Mucosa of gallbladder (tissue), 1 donor: Measurements from ENCODE around the gene TAP2. TPM values are rescaled to one million over a fixed set of nuclear protein-coding genes. Genes with fewer than 3 reads are reported as not detected.
A peak's percentile ranks its signal among the peaks of the same experiment; 100 is the strongest.
"Not testable (repeated sequence)": the region's sequence is repeated elsewhere in the genome, so short reads cannot be mapped to it uniquely, and the experiment has no call there.

Experiments
- DNase-seq: peaks from one replicate; pipeline ENCODE4 v3.0.0-alpha.2; 2020; ENCODE audit warnings: low spot score
- total RNA-seq: library from RNA; stranded (reverse); gene quantifications from one replicate; pipeline ENCODE4 v1.2.1, GENCODE V29; 2021
- donor health status: DM: no; HTN: no; CAD: no.

TAP2 gene
- 40.4 TPM for total RNA-seq

DNA sequence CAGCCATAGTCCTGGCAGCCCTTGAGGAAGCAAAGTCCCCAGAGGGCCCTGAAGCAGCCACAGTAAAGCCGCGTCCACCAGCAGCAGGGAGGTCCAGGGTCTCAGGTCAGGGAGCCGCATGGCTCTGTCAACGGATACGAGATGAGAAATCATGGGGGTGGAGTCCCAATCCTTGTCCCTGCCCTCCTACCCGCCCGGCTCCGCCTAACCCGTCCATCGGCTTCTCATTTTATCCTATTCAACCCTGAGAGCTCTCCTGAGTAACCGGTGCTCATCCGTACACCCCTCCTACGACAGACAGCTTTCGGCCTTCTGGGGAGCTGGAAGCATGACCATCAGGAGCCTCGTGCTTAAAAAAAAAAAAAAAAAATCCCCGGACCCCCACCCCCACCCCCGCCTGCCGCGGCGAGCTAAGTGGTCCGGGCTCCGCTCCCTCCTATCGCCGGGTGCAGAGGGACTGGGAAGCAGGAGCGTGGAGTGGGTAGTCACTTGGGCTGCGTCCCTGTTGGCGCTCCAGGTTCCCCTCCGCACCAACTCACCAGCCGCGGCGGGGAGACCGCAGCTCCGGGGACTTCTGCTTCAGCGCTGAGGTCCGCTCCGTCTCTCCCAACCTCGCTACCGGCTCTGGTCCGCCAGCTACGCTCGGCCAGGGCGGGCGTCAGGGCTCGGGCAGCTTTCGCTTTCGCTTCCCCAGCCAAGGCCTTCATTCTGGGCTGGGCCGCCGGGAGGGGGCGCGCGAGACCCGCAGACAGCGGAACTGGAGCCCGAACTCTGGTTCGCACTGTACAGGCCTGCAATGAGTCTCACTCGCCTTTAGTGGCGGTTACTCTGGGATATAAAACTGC lies at the start of gene TAP2:
TSS of gene TAP2 (minus strand) at position 626 of the 845 bp plus-strand sequence. CDS start at position 120, 506 bp downstream.
- peak; percentile 97 for DNase-seq

- DNase-seq: no peak
Measured at GRCh38 chr6:32887616-32888015, 49.1 kb upstream of the TAP2 start.

GRCh38 chr6:32886681-32887383 lies 48.3 kb upstream of the TAP2 start:
- no peak for DNase-seq

DNA sequence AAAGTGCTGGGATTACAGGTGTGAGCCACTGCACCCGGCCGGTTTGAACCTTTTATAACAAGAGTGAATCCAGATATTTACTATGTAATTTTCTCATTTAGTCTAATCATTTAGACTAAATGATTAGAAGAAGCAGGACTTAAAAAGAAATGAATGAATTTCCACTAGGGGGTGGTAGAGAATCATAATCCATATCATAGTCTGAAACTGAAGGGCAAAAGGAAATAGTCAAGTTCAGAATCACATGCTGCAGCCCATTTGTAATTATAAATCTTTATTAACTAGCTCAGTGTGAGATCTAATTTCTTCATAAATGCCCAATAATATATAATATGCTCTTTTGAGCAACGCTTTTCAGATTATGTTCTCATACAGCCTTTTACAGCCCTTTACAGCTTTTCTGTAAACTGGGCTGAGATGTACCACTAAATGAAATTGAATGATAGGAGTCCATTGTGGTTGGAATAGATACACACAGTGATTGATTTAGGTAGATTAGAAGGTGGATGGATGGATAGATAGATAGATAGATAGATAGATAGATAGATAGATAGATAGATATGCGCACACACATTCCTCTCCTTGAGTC lies 47.3 kb upstream of the TAP2 start:
- no peak for DNase-seq

- no peak for DNase-seq
Measured at GRCh38 chr6:32883789-32884188, 45.2 kb upstream of the TAP2 start.

DNA sequence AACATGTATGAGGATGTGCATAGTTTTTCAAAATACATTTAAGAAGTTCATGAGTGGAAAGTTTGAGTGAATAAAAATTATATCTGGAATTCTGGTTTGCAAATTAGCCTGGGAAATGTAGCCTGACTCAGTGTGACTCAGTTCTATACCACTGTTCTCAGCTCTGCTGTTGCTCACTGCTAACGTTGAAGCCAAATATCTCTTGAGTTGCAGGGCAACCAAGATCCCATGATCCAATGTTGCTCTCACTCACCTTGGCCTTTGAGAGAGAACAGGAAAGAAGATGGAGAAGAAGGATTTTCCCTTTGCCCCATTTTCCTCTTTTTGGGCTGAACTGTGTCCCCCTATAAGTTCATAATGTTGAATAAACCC lies 44.3 kb upstream of the TAP2 start:
- DNase-seq: no peak

DNA sequence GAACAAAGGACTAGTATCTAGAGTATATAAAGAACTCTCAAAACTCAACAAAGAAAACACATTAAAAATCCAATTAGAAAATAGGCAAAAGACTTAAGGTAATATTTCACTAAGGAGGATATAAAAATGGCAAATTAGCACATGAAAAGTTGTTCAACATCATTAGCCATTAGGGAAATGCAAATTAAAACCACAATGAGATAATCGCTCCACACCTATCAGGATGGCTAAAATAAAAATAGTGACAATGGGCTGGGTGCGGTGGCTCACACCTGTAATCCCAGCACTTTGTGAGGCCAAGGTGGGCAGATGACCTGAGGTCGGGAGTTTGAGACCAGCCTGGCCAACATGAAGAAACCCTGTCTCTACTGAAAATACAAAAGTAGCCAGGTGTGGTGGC lies 42.4 kb upstream of the TAP2 start:
- not testable (repeated sequence) for DNase-seq

DNA sequence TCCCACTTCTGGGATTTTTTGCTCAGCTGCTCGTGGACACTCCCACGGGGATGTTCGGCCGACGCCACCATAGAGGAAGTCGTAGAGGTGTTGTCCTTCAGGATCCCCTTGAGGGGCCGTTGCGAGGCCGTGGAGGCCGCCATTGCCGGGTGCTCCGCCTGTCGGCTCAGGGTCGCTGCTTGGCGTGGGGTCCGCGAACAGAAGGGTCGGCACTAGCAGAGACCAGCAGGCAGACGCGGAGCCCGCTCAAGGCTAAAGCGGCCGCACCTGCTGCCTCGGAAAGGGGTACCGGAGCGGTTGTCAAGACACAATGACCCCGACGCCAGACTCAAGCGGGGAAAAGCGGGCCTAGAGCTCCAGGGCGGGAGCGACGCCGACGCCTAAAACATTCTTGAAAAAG lies 41.2 kb upstream of the TAP2 start:
- DNase-seq: no peak

GRCh38 chr6:32876603-32877002 lies 38.1 kb upstream of the TAP2 start:
- DNase-seq: no peak

DNA sequence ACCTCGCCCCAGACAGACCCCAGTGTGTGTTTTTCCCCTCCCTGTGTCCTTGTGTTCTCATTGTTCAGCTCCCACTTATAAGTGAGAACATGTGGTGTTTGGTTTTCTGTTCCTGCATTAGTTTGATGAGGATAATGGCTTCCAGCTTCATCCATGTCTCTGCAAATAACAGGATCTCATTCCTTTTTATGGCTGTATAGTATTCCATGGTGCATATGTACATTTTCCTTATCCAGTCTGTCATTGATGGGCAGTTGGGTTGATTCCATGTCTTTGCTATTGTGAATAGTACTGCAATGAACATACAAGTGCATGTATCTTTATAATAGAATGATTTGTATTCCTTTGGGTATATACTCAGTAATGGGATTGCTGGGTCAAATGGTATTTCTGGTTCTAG lies 35.4 kb upstream of the TAP2 start:
- not testable (repeated sequence) for DNase-seq

DNA sequence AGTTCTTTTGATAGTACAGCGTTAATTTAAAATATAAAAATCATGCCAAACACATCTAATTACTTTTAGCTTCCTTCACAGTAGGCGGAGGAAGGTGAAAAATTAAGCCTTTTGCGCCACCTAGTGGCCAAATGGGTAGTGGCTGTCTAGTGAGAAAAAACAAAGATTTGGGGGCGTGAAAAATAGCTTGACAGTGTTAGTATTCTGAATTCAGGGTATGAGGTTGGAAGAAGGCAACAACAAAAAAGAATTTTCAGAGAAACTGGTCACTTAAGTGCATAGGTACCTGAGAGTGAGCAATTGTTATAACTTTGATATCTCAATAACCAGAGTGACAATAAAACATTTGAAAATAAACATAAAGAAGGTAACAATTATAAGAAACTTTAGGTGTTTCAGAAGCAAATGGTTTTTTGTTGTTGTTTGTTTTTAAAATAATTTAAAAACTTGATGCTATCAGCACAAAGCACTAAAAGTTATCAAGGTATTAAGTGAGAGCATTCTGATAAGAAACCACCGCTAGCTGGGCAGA lies 29.8 kb upstream of the TAP2 start:
- peak; percentile 84 for DNase-seq

DNA sequence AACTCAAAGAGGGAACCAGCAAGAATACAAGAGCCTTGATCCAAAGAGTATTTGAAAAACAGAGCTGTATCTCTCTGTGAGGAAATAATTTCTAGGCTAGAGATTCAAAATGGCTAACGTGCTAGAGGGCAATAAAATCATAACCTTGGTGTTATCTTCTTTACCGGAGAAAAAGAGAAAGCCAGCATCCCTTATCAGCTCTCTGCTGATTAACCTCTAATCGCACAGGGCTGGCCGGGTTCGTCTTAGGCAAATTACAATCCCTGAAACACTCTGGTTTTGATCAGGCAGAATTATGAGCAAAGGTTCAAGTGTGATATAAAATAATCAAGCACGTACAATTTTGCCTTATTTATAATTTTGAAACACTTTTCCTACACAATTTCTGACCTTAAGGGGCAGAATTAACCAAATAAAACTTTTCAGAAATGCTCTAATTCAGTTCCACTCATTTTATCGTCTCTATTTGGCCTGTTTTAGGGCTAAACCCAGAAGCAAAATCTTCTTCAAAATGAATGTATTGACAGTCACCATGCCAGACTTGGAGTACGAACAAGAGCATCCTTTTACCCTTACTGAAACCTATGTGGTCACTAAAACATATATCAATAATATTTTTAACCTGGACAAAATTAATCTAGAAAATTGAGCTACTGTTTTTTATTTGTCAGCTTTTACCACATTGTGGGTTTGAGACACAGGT lies 29.2 kb upstream of the TAP2 start:
- DNase-seq: no peak

GRCh38 chr6:32867022-32867477 lies 28.5 kb upstream of the TAP2 start:
- DNase-seq: no peak

- no peak for DNase-seq
Measured at GRCh38 chr6:32865724-32866443, 27.3 kb upstream of the TAP2 start.

DNA sequence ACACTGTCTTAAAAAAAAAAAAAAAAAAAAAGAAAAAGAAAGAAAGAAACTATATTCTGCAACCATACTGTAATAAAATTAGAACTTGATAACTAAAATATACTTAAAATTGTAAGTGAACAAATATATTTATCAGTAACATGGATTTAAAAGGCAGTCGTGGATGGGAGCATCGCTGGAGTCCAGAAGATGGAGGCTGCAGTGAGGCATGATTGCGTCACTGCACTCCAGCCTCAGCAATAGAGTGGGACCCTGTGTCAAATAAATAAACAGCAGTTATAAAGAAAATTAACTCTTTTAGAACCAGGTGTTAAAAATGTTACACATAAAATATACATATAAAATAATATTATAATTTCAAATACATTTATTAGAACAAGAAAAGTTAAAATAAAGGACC lies 24.2 kb upstream of the TAP2 start:
- DNase-seq: no peak

- no peak for DNase-seq
Measured at GRCh38 chr6:32860674-32861073, 22.1 kb upstream of the TAP2 start.

DNA sequence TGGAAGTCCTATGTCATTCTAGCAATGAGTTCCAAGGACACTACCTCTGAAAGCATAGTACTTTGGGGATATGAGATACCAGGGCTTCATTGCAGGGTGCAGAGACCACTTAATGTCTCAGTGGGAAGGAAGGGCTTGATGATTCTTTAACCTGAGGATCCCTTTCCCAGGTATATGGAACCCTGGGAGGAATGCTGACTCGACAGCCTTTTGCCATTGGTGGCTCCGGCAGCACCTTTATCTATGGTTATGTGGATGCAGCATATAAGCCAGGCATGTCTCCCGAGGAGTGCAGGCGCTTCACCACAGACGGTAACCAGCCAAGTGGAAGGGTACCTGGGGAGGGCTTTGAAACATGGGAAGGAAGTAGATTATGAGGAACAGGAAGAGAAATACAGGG lies 19.7 kb upstream of the TAP2 start:
- no peak for DNase-seq

GRCh38 chr6:32857156-32857891 lies 18.8 kb upstream of the TAP2 start:
- no peak for DNase-seq

DNA sequence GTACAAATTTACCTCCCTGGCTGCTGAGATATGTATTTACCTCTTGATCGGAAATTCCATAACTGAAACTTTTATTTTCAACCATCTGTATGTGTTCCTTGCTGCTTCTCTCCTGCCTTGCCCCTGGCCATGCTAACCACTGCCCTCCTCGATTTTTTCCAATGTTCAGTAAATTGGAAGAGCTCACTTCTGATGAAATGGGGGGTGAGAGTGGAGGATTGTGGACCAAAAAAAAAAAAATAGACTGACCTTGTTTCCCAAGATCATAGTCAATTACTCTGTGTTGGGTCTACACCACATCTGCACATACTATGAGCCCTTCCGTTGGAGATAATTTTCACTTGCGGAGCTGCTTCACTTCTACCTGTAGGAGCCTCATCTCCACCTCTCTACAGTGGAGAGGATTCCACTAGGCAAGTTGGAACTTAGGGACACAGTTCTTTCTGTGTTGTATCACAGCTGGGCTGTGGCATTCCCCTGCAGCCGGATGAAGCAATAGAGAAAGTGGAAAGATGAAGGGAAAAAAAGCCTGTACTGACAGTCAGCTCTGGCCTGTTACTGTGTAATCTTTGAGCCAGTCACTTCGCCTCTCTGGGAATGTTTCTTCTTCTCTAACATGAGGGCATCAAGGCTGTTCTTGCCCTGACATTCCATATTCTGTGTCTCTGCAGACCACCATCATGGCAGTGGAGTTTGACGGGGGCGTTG lies 17.1 kb upstream of the TAP2 start:
- no peak for DNase-seq
